GM12892 (cell line): ENCODE data around the gene RNF225.

Source experiments
- POLR2A ChIP-seq: IDR thresholded peaks from 2 replicates; pipeline ENCODE4 v1.6.1; 2011; ENCODE audit warnings: low read depth, low read length, control low read depth
- POLR2AphosphoS5 ChIP-seq: IDR thresholded peaks from 2 replicates; pipeline ENCODE4 v1.6.1; 2011; ENCODE audit warnings: low read depth, low read length, control low read depth
- TAF1 ChIP-seq: IDR thresholded peaks from 2 replicates; pipeline ENCODE4 v1.6.1; 2011; ENCODE audit warnings: low read depth, mild to moderate bottlenecking, control low read depth, low read length, borderline replicate concordance

DNA sequence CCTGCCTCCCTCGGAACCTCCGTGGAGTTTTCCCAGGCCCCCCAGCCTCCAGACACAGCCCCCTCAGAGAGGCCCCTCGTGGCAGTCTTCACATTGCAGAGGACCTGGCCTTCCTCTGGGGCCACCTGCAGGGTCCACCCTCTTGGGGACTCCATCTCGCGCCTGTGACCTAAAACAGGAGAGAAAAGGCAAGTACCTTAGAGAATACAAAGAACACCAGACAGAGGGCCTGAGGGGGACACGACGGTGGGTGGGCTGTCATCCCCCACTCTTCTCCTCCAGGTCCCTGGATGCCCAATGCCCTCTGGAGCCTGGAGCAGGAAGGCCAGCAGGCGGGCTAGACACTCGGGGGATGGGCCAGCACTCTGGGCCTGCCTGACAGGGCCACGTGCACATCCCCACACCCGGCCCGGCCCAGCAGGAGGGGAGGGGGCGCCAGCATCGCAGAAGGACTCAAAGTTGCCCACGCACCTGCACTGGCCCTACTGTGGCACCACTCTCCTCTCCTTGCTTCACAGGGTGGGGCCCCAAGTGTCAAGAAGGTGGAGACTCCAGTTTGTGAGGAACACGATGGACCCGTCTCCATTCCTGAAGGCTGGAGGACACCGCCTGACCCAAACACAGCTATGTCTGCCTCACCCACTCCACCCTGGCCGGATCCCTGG is 37.8 kb upstream of the RNF225 start:
- no peak for TF ChIP-seq POLR2AphosphoS5
- no peak for TF ChIP-seq POLR2A
- no peak for TF ChIP-seq TAF1
